LNCAP (cell line): ENCODE results near the gene RPLP1.

ENCODE experiments used
- TF ChIP-seq, protein P1 (sequence below): fragments of 450-650 bp; IDR thresholded peaks from 2 replicates; pipeline ENCODE4 v1.5.1; 2017; ENCODE audit warnings: mild to moderate bottlenecking

The RPLP1 gene

GRCh38 chr15:69474846-69475455, 22.3 kb downstream of the RPLP1 start:
- TF ChIP-seq, protein P1, sequence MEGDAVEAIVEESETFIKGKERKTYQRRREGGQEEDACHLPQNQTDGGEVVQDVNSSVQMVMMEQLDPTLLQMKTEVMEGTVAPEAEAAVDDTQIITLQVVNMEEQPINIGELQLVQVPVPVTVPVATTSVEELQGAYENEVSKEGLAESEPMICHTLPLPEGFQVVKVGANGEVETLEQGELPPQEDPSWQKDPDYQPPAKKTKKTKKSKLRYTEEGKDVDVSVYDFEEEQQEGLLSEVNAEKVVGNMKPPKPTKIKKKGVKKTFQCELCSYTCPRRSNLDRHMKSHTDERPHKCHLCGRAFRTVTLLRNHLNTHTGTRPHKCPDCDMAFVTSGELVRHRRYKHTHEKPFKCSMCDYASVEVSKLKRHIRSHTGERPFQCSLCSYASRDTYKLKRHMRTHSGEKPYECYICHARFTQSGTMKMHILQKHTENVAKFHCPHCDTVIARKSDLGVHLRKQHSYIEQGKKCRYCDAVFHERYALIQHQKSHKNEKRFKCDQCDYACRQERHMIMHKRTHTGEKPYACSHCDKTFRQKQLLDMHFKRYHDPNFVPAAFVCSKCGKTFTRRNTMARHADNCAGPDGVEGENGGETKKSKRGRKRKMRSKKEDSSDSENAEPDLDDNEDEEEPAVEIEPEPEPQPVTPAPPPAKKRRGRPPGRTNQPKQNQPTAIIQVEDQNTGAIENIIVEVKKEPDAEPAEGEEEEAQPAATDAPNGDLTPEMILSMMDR = no peak

DNA sequence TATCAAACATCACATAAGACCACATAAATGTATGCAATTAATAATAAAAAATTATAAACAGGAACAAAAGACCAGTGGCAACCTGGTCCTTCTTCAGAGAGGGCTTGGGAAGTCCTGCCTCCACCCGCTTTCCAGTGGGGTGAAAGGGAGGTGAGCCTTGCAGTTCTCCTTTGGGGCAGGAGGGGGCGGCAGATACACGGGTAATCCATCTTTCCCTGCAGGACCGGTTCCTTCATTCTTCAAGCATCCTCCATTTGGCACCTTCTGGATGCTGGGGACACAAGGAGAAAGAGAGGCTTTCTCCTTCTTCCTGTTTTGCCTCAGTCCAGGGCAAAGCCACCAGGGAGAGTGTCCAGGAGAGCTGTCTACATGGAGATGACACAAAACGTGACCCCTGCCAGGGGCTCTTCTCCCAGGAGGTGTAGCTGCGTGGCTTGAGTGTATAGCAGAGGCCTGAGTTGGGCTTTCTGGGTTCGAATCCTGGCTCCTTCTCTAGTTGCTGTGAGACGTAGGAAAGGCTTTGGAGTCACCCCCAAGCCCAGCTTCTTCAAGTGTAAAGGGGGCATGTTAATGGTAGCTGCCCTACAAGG, 23.2 kb downstream of the RPLP1 start:
- TF ChIP-seq, protein P1 = peak; percentile 98

DNA sequence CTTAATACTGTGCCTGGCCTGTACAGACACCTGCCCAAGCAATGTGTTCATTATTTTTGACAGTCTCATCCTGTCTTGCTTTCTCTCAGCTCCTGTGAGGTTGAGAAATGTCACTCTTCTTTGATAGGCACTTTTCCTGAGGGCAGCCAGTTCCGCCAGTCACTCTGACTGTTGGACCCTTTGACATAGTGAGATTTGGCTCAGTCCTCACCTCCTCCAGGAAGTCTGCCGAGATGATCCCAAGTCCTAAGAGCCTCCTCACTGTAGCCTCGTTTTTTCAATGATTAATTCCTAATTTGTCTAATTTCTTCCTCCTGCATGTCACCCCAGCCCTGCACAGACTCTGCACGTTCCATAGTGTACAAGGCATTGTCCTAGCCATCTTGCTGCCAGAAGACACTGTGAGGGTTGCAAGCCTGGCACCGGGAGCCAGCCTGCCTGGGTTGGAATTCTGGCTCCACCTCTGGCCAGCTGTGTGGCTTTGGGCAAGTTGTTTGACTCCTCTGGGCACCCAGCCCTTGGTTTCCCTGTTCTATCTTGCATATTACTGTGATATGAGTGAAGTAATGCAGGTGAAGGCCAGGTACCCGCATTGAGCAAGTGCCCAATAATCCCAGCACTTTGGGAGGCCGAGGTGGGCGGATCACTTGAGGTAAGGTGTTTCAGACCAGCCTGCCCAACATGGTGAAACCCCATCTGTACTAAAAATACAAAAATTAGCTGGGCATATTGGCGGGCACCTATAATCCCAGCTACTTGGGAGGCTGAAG, 24.3 kb downstream of the RPLP1 start:
- TF ChIP-seq, protein P1 = no peak

- TF ChIP-seq, protein P1 = peak; percentile 97
These were observed 25.7 kb downstream of the RPLP1 start for GRCh38 chr15:69478259-69478781.

DNA sequence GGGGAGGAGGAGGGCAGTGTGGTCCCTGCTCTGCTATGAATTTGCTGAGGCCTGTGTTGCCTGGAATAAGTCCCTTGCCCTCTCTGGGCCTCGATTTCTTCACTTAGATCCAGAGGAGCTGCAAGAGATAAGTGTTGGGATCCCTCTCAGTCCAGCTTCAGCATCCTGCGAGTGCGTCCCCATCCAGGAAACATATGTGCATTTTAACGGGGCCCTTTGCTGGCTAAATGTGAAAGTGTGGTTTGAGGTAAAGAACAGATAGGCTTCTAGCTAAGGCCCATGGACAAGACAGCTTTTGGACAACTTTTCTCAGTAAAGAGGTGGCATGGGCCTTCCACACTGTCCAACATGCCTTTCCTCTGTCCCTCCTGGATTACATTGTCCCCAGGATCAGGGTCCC, 26.5 kb downstream of the RPLP1 start:
- TF ChIP-seq, protein P1 = no peak

DNA sequence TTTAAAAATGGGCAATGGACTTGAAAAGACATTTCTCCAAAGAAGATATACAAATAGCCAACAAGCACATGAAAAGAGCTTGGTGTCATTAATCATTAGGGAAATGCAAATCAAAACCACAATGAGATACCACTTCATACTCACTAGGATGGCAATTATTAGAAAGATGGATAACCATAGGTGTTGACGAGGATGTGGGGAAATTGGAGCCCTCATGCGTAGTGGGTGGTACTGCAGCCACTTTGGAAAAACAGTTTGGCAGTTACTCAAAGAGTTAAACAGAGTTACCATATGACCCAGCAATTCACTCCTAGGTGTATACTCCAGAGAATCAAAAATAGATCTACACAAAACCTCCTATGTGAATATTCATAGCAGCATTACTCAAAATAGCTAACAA, 27.4 kb downstream of the RPLP1 start:
- TF ChIP-seq, protein P1 = no peak

GRCh38 chr15:69480932-69481331, 28.3 kb downstream of the RPLP1 start:
- TF ChIP-seq, protein P1 = no peak
